ENCODE results near the gene PAK5. TPM values are rescaled to one million over a fixed set of nuclear protein-coding genes. Genes with fewer than 3 reads are reported as not detected.

Gene PAK5
- total RNA-seq, 1 experiment from 2014 or later = not detected

GRCh38 chr20:9789131-9789530 lies 49.7 kb downstream of the PAK5 start:
- DNase-seq (ENCODE audit: low read depth) = no peak

- no peak for DNase-seq (ENCODE audit: low read depth)
These were observed 63.7 kb downstream of the PAK5 start for GRCh38 chr20:9775176-9775575.

GRCh38 chr20:9769954-9770353 lies 68.9 kb downstream of the PAK5 start:
- no peak for DNase-seq (ENCODE audit: low read depth)

GRCh38 chr20:9761476-9761875 lies 77.4 kb downstream of the PAK5 start:
- no peak for DNase-seq (ENCODE audit: low read depth)

- no peak for DNase-seq (ENCODE audit: low read depth)
These were observed 79.5 kb downstream of the PAK5 start for GRCh38 chr20:9759392-9759791.

GRCh38 chr20:9758752-9759151 lies 80.1 kb downstream of the PAK5 start:
- DNase-seq (ENCODE audit: low read depth) = no peak

GRCh38 chr20:9756660-9757059 lies 82.2 kb downstream of the PAK5 start:
- DNase-seq (ENCODE audit: low read depth) = no peak

GRCh38 chr20:9755301-9755700 lies 83.6 kb downstream of the PAK5 start:
- no peak for DNase-seq (ENCODE audit: low read depth)

GRCh38 chr20:9744551-9744950 lies 94.3 kb downstream of the PAK5 start:
- DNase-seq (ENCODE audit: low read depth) = no peak

- DNase-seq (ENCODE audit: low read depth) = no peak
These were observed 95.0 kb downstream of the PAK5 start for GRCh38 chr20:9743871-9744270.

- DNase-seq (ENCODE audit: low read depth) = no peak
These were observed 96.1 kb downstream of the PAK5 start for GRCh38 chr20:9742821-9743220.

- DNase-seq (ENCODE audit: low read depth) = no peak
These were observed 96.9 kb downstream of the PAK5 start for GRCh38 chr20:9741996-9742395.

- DNase-seq (ENCODE audit: low read depth) = no peak
These were observed 98.4 kb downstream of the PAK5 start for GRCh38 chr20:9740486-9740885.

- DNase-seq (ENCODE audit: low read depth) = no peak
These were observed 98.9 kb downstream of the PAK5 start for GRCh38 chr20:9739991-9740390.

- no peak for DNase-seq (ENCODE audit: low read depth)
These were observed 102.5 kb downstream of the PAK5 start for GRCh38 chr20:9736373-9736772.

- peak; percentile 4 for DNase-seq (ENCODE audit: low read depth)
These were observed 115.2 kb downstream of the PAK5 start for GRCh38 chr20:9723501-9724202.

- no peak for DNase-seq (ENCODE audit: low read depth)
These were observed 127.0 kb downstream of the PAK5 start for GRCh38 chr20:9711872-9712271.

- no peak for DNase-seq (ENCODE audit: low read depth)
These were observed 128.2 kb downstream of the PAK5 start for GRCh38 chr20:9710685-9711084.

- DNase-seq (ENCODE audit: low read depth) = no peak
These were observed 133.0 kb downstream of the PAK5 start for GRCh38 chr20:9705722-9706476.

GRCh38 chr20:9699181-9699580 lies 139.7 kb downstream of the PAK5 start:
- peak; percentile 5 for DNase-seq (ENCODE audit: low read depth)

GRCh38 chr20:9689041-9689440 lies 149.8 kb downstream of the PAK5 start:
- DNase-seq (ENCODE audit: low read depth) = no peak

- DNase-seq (ENCODE audit: low read depth) = no peak
These were observed 152.0 kb downstream of the PAK5 start for GRCh38 chr20:9686866-9687265.

- no peak for DNase-seq (ENCODE audit: low read depth)
These were observed 152.4 kb downstream of the PAK5 start for GRCh38 chr20:9686455-9686854.

Data from RPMI7951 (cell line).